Liver (tissue), 9 donors: ENCODE results near the gene GABRB1. TPM values are rescaled to one million over a fixed set of nuclear protein-coding genes. Genes with fewer than 3 reads are reported as not detected.

Experiments
- DNase-seq: peaks from one replicate; pipeline ENCODE4 v3.0.0-alpha.2; 2017; ENCODE audit warnings: low spot score
- H3K27ac ChIP-seq, 2 donors: one replicate each; pipeline ENCODE4 v1.7.0; 2013; ENCODE audit warnings: inconsistent platforms in 2 of 2, low read length in 2 of 2, control low read depth in 1 of 2, low read depth in 1 of 2, mild to moderate bottlenecking in 1 of 2
- H3K27me3 ChIP-seq, 4 donors: one replicate each; pipeline versions ENCODE4 v1.6.1 to v1.7.0; 2013; ENCODE audit warnings: low read length in 3 of 4, inconsistent platforms in 1 of 4, mild to moderate bottlenecking in 1 of 4, moderate library complexity in 1 of 4; ENCODE audit not compliant: control insufficient read depth in 4 of 4, insufficient read depth in 4 of 4
- H3K36me3 ChIP-seq, 4 donors: one replicate each; pipeline versions ENCODE4 v1.6.1 to v1.7.0; 2013; ENCODE audit warnings: low read length in 3 of 4, mild to moderate bottlenecking in 3 of 4, low read depth in 1 of 4, moderate library complexity in 1 of 4; ENCODE audit not compliant: control insufficient read depth in 4 of 4, insufficient read depth in 3 of 4
- H3K4me1 ChIP-seq, 4 donors: one replicate each; pipeline versions ENCODE4 v1.6.1 to v1.7.0; 2013; ENCODE audit warnings: low read length in 3 of 4, mild to moderate bottlenecking in 3 of 4, moderate library complexity in 1 of 4; ENCODE audit not compliant: control insufficient read depth in 4 of 4, insufficient read depth in 4 of 4
- H3K4me3 ChIP-seq, 3 donors: one replicate each; pipeline versions ENCODE4 v1.6.1 to v1.7.0; 2013; ENCODE audit warnings: low read length in 3 of 3, control low read depth in 1 of 3, low read depth in 1 of 3, mild to moderate bottlenecking in 1 of 3
- H3K9ac ChIP-seq, 2 donors: one replicate each; pipeline ENCODE4 v1.7.0; 2013; ENCODE audit warnings: low read length in 2 of 2, mild to moderate bottlenecking in 2 of 2, moderate library complexity in 2 of 2, control low read depth in 1 of 2, low read depth in 1 of 2
- H3K9me3 ChIP-seq, 4 donors: one replicate each; pipeline versions ENCODE4 v1.6.1 to v1.7.0; 2013; ENCODE audit warnings: low read length in 3 of 4; ENCODE audit not compliant: control insufficient read depth in 4 of 4
- EGR1 ChIP-seq, 2 donors: IDR thresholded peaks; 2 replicates each; pipeline ENCODE4 v1.6.1; 2016 to 2018; ENCODE audit warnings: antibody characterized with exemption in 2 of 2, low read depth in 2 of 2
- FOXA1 ChIP-seq: IDR thresholded peaks from 2 replicates; pipeline ENCODE4 v1.6.1; 2016; ENCODE audit warnings: antibody characterized with exemption
- GABPA ChIP-seq, 2 donors: IDR thresholded peaks in 1 of 2; conservative IDR thresholded peaks in 1 of 2; 2 replicates each; pipeline ENCODE4 v1.6.1; 2016; ENCODE audit warnings: antibody characterized with exemption in 2 of 2, mild to moderate bottlenecking in 1 of 2, moderate library complexity in 1 of 2
- HNF4A ChIP-seq, 2 donors: conservative IDR thresholded peaks; 2 replicates each; pipeline ENCODE4 v1.6.1; 2016; ENCODE audit warnings: antibody characterized with exemption in 2 of 2, mild to moderate bottlenecking in 2 of 2
- JUND ChIP-seq, 2 donors: IDR thresholded peaks; 2 replicates each; pipeline ENCODE4 v1.6.1; 2016; ENCODE audit warnings: antibody characterized with exemption in 2 of 2
- NR2F2 ChIP-seq: IDR thresholded peaks from 2 replicates; pipeline ENCODE4 v1.6.1; 2016; ENCODE audit warnings: antibody characterized with exemption
- RAD21 ChIP-seq, 2 donors: IDR thresholded peaks; 2 replicates each; pipeline ENCODE4 v1.6.1; 2016; ENCODE audit warnings: antibody characterized with exemption in 2 of 2, mild to moderate bottlenecking in 2 of 2
- RXRA ChIP-seq, 2 donors: IDR thresholded peaks; 2 replicates each; pipeline ENCODE4 v1.6.1; 2017 to 2018; ENCODE audit warnings: antibody characterized with exemption in 2 of 2, mild to moderate bottlenecking in 1 of 2
- TAF1 ChIP-seq: conservative IDR thresholded peaks from 2 replicates; pipeline ENCODE4 v1.6.1; 2016; ENCODE audit warnings: antibody characterized with exemption, mild to moderate bottlenecking
- YY1 ChIP-seq: IDR thresholded peaks from 2 replicates; pipeline ENCODE4 v1.6.1; 2016; ENCODE audit warnings: antibody characterized with exemption, mild to moderate bottlenecking
- WGBS: extraction: QIAGEN DNeasy Blood & Tissue Kit; methylation state at CpG from one replicate; pipeline ENCODE4 v1.1.7; 2013; 5-methylcytosine and 5-hydroxymethylcytosine counted together
- polyA plus RNA-seq, 2 donors: library from polyadenylated mRNA; stranded (reverse) in 1 of 2; unstranded in 1 of 2; fragments of 200-250 nt in 1 of 2; fragments of >200 nt in 1 of 2; fragmentation: Nextera tagmentation in 1 of 2; extraction: Ambion mirVana in 1 of 2; gene quantifications; one replicate each; pipeline versions ENCODE4 v1.2.1 to v1.2.3, GENCODE V29; 2013 to 2015
- total RNA-seq, 2 donors: library from RNA; depleted of rRNA; stranded (reverse); fragments of >200 nt; gene quantifications; one replicate each; pipeline ENCODE4 v1.2.3, GENCODE V29; 2014
- TF ChIP-seq, protein P1 (sequence below): IDR thresholded peaks from 2 replicates; pipeline ENCODE4 v1.6.1; 2016; ENCODE audit warnings: antibody characterized with exemption
- TF ChIP-seq, protein P2 (sequence below): IDR thresholded peaks from 2 replicates; pipeline ENCODE4 v1.6.1; 2016; ENCODE audit warnings: antibody characterized with exemption
- TF ChIP-seq, protein P3 (sequence below): fragments of 150-350 bp; IDR thresholded peaks from 2 replicates; pipeline ENCODE4 v1.5.1; 2017; ENCODE audit warnings: improper control_type of control experiment, low read depth, low read length; ENCODE audit not compliant: missing input control
- TF ChIP-seq, protein P4 (sequence below): IDR thresholded peaks from 2 replicates; pipeline ENCODE4 v1.6.1; 2016; ENCODE audit warnings: antibody characterized with exemption, mild to moderate bottlenecking
- TF ChIP-seq, protein P5 (sequence below): IDR thresholded peaks from 2 replicates; pipeline ENCODE4 v1.6.1; 2016; ENCODE audit warnings: antibody characterized with exemption
- donor health status: healthy.
- donor health status: healthy.
- donor health status: healthy.
- donor health status: healthy.
- donor health status: healthy.

GABRB1 gene
- total and polyA plus RNA-seq, 4 donors, result 0.17 to 1.3 TPM; not detected in 2

DNA sequence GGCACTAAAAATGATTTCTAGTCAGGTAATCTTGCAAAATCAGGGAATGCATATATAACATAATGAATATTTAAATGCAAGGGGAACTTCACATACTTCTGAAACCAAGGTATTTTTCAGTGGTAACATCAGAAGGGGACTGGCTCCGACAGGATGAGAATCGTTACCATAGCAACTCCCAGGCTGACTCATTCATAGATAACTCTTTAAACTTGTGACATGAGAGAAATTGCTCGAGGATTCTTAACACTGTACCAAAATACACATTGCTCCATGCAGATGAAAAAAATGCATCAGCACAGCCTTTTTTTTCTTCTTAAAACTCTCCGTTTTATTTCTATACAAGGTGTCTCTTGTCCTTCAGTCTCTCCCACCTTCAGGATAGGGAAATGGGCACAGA, 114.3 kb downstream of the GABRB1 start:
- H3K9me3 ChIP-seq, result no peaks in the 10 kb centered on the region
- H3K4me1 ChIP-seq, result no peaks in the 10 kb centered on the region
- 39% methylated on average over 4 of the region's 4 CpGs for WGBS
- no peak for DNase-seq
- H3K4me3 ChIP-seq, result no peak overlapping the region
- peaks cover 0 to 5% (median 0%) of the 10 kb centered on the region in 4 donors for H3K27me3 ChIP-seq
- no peaks in the 10 kb centered on the region for H3K36me3 ChIP-seq
- TF ChIP-seq, protein P1, sequence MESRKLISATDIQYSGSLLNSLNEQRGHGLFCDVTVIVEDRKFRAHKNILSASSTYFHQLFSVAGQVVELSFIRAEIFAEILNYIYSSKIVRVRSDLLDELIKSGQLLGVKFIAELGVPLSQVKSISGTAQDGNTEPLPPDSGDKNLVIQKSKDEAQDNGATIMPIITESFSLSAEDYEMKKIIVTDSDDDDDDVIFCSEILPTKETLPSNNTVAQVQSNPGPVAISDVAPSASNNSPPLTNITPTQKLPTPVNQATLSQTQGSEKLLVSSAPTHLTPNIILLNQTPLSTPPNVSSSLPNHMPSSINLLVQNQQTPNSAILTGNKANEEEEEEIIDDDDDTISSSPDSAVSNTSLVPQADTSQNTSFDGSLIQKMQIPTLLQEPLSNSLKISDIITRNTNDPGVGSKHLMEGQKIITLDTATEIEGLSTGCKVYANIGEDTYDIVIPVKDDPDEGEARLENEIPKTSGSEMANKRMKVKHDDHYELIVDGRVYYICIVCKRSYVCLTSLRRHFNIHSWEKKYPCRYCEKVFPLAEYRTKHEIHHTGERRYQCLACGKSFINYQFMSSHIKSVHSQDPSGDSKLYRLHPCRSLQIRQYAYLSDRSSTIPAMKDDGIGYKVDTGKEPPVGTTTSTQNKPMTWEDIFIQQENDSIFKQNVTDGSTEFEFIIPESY, result no peak
- TF ChIP-seq JUND (IDR thresholded peaks at IDR 0.05) (no peak), YY1 (no peak), RXRA (IDR thresholded peaks at IDR 0.05) (no peak), FOXA1 (no peak), RAD21 (IDR thresholded peaks at IDR 0.05) (no peak), TAF1 (no peak), NR2F2 (no peak), EGR1 (IDR thresholded peaks at IDR 0.05; ENCODE audit: low read depth in 2 of 2) (no peak)
- TF ChIP-seq, protein P2, sequence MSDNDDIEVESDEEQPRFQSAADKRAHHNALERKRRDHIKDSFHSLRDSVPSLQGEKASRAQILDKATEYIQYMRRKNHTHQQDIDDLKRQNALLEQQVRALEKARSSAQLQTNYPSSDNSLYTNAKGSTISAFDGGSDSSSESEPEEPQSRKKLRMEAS, result no peak
- TF ChIP-seq, protein P3, sequence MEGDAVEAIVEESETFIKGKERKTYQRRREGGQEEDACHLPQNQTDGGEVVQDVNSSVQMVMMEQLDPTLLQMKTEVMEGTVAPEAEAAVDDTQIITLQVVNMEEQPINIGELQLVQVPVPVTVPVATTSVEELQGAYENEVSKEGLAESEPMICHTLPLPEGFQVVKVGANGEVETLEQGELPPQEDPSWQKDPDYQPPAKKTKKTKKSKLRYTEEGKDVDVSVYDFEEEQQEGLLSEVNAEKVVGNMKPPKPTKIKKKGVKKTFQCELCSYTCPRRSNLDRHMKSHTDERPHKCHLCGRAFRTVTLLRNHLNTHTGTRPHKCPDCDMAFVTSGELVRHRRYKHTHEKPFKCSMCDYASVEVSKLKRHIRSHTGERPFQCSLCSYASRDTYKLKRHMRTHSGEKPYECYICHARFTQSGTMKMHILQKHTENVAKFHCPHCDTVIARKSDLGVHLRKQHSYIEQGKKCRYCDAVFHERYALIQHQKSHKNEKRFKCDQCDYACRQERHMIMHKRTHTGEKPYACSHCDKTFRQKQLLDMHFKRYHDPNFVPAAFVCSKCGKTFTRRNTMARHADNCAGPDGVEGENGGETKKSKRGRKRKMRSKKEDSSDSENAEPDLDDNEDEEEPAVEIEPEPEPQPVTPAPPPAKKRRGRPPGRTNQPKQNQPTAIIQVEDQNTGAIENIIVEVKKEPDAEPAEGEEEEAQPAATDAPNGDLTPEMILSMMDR, result no peak
- H3K27ac ChIP-seq, result no peak overlapping the region
- no peak overlapping the region for H3K9ac ChIP-seq

DNA sequence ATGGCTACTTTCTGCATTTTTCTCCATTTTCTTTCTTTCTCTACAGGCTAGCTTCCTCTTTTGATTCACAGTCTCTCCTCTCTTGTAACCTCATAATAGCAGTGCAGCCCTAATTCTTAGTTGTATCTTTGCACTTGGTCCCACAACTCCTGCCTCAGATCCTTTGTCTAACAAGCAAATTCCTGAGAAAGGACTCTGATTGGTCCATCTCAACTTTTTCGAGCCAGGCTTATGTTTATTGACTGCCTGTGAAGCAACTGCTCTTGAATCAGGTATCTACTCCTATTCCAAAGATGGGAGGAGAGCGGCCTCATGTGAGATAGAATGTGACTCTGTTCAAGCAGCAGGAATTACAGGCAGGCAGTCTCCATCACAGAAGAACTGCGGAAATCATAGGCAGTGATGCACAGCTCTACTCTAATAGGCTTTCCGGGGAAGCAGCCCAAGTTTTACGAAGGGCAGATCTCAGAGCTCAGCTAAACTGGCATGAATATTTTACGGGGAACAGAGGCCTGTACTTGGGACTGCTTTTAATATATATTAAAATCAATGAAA, 123.5 kb downstream of the GABRB1 start:
- Histone ChIP-seq H3K36me3 (no peaks in the 10 kb centered on the region), H3K4me1 (no peaks in the 10 kb centered on the region), H3K4me3 (no peak overlapping the region), H3K27ac (no peak overlapping the region), H3K9ac (no peak overlapping the region), H3K9me3 (no peaks in the 10 kb centered on the region), H3K27me3 (no peaks in the 10 kb centered on the region)
- no peak for DNase-seq
- 72% methylated on average over 6 of the region's 6 CpGs for WGBS
- TF ChIP-seq, protein P4, sequence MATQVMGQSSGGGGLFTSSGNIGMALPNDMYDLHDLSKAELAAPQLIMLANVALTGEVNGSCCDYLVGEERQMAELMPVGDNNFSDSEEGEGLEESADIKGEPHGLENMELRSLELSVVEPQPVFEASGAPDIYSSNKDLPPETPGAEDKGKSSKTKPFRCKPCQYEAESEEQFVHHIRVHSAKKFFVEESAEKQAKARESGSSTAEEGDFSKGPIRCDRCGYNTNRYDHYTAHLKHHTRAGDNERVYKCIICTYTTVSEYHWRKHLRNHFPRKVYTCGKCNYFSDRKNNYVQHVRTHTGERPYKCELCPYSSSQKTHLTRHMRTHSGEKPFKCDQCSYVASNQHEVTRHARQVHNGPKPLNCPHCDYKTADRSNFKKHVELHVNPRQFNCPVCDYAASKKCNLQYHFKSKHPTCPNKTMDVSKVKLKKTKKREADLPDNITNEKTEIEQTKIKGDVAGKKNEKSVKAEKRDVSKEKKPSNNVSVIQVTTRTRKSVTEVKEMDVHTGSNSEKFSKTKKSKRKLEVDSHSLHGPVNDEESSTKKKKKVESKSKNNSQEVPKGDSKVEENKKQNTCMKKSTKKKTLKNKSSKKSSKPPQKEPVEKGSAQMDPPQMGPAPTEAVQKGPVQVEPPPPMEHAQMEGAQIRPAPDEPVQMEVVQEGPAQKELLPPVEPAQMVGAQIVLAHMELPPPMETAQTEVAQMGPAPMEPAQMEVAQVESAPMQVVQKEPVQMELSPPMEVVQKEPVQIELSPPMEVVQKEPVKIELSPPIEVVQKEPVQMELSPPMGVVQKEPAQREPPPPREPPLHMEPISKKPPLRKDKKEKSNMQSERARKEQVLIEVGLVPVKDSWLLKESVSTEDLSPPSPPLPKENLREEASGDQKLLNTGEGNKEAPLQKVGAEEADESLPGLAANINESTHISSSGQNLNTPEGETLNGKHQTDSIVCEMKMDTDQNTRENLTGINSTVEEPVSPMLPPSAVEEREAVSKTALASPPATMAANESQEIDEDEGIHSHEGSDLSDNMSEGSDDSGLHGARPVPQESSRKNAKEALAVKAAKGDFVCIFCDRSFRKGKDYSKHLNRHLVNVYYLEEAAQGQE, result no peak
- no peak for TF ChIP-seq YY1
- no peak for TF ChIP-seq GABPA (IDR thresholded peaks at IDR 0.05 in 1 of 2, conservative IDR thresholded peaks at IDR 0.05 in 1 of 2)
- no peak for TF ChIP-seq FOXA1
- no peak for TF ChIP-seq RAD21 (IDR thresholded peaks at IDR 0.05)
- TF ChIP-seq RXRA (IDR thresholded peaks at IDR 0.05), result no peak
- TF ChIP-seq, protein P5, sequence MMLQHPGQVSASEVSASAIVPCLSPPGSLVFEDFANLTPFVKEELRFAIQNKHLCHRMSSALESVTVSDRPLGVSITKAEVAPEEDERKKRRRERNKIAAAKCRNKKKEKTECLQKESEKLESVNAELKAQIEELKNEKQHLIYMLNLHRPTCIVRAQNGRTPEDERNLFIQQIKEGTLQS, result no peak
- TF ChIP-seq, protein P1, result no peak
- TF ChIP-seq, protein P3, result no peak
- TF ChIP-seq HNF4A (conservative IDR thresholded peaks at IDR 0.05), result no peak
- no peak for TF ChIP-seq JUND (IDR thresholded peaks at IDR 0.05)
- TF ChIP-seq EGR1 (IDR thresholded peaks at IDR 0.05; ENCODE audit: low read depth in 2 of 2), result no peak
- TF ChIP-seq NR2F2, result no peak
- TF ChIP-seq TAF1, result no peak
